Measurements from ENCODE around the gene CREB3L4.

DNA sequence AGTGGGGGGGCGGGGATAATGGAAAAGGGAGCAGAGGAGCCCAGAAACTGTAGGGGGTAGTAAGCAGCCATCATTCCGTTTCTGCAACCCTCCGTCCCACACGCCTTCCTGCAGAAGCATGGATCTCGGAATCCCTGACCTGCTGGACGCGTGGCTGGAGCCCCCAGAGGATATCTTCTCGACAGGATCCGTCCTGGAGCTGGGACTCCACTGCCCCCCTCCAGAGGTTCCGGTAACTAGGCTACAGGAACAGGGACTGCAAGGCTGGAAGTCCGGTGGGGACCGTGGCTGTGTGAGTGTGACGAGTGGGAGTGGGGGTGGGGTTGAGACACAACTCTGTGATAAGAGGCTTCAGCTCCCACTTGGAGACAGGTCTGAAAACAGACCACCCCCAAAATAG lies 706 bp downstream of the CREB3L4 start:
- TF ChIP-seq, protein P1, sequence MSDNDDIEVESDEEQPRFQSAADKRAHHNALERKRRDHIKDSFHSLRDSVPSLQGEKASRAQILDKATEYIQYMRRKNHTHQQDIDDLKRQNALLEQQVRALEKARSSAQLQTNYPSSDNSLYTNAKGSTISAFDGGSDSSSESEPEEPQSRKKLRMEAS (IDR thresholded peaks at IDR 0.05), result no peak
- TF ChIP-seq, protein P2, sequence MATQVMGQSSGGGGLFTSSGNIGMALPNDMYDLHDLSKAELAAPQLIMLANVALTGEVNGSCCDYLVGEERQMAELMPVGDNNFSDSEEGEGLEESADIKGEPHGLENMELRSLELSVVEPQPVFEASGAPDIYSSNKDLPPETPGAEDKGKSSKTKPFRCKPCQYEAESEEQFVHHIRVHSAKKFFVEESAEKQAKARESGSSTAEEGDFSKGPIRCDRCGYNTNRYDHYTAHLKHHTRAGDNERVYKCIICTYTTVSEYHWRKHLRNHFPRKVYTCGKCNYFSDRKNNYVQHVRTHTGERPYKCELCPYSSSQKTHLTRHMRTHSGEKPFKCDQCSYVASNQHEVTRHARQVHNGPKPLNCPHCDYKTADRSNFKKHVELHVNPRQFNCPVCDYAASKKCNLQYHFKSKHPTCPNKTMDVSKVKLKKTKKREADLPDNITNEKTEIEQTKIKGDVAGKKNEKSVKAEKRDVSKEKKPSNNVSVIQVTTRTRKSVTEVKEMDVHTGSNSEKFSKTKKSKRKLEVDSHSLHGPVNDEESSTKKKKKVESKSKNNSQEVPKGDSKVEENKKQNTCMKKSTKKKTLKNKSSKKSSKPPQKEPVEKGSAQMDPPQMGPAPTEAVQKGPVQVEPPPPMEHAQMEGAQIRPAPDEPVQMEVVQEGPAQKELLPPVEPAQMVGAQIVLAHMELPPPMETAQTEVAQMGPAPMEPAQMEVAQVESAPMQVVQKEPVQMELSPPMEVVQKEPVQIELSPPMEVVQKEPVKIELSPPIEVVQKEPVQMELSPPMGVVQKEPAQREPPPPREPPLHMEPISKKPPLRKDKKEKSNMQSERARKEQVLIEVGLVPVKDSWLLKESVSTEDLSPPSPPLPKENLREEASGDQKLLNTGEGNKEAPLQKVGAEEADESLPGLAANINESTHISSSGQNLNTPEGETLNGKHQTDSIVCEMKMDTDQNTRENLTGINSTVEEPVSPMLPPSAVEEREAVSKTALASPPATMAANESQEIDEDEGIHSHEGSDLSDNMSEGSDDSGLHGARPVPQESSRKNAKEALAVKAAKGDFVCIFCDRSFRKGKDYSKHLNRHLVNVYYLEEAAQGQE (IDR thresholded peaks at IDR 0.05; ENCODE audit: low read depth), result no peak
- TF ChIP-seq YY1 (IDR thresholded peaks at IDR 0.05; ENCODE audit: low read depth), result no peak
- no peak for TF ChIP-seq EP300 (IDR thresholded peaks at IDR 0.05; ENCODE audit: borderline replicate concordance)
- TF ChIP-seq EGR1 (IDR thresholded peaks at IDR 0.05), result no peak
- TF ChIP-seq TAF1 (IDR thresholded peaks at IDR 0.05; ENCODE audit: low read depth), result no peak
- no peak for TF ChIP-seq CREB1 (IDR thresholded peaks at IDR 0.05; ENCODE audit: low read depth)
- TF ChIP-seq ZBTB7A (IDR thresholded peaks at IDR 0.05; ENCODE audit: low read depth), result no peak
- TF ChIP-seq TCF12 (IDR thresholded peaks at IDR 0.05; ENCODE audit: low read depth), result no peak
- no peak for TF ChIP-seq NFIC (IDR thresholded peaks at IDR 0.05)
- TF ChIP-seq, protein P3, sequence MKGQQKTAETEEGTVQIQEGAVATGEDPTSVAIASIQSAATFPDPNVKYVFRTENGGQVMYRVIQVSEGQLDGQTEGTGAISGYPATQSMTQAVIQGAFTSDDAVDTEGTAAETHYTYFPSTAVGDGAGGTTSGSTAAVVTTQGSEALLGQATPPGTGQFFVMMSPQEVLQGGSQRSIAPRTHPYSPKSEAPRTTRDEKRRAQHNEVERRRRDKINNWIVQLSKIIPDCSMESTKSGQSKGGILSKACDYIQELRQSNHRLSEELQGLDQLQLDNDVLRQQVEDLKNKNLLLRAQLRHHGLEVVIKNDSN (IDR thresholded peaks at IDR 0.05), result no peak
- no peak for TF ChIP-seq FOXM1 (IDR thresholded peaks at IDR 0.05; ENCODE audit: borderline replicate concordance, low read depth)

All from Ishikawa (cell line).